Vagina (tissue), 2 donors: ENCODE data around the gene PLCB3. TPM values are rescaled to one million over a fixed set of nuclear protein-coding genes. Genes with fewer than 3 reads are reported as not detected.

ENCODE experiments used
- DNase-seq, 2 donors: peaks; one replicate each; pipeline ENCODE4 v3.0.0-alpha.2; 2017; ENCODE audit errors: extremely low spot score in 2 of 2
- H3K27ac ChIP-seq: fragments of 200-600 bp; sonication (generic); one replicate; pipeline ENCODE4 v1.5.1; 2019
- H3K27me3 ChIP-seq: fragments of 200-600 bp; sonication (generic); one replicate; pipeline ENCODE4 v1.5.1; 2019
- H3K36me3 ChIP-seq, 2 donors: fragments of 200-600 bp; sonication (generic); one replicate each; pipeline ENCODE4 v1.5.1; 2017 to 2019
- H3K4me1 ChIP-seq: fragments of 200-600 bp; sonication (generic); one replicate; pipeline ENCODE4 v1.5.1; 2019
- H3K4me3 ChIP-seq, 2 donors: fragments of 200-600 bp; sonication (generic); 1 replicate in 1 of 2; 2 replicates in 1 of 2; pipeline ENCODE4 v1.5.1; 2016 to 2019
- H3K9me3 ChIP-seq: fragments of 200-600 bp; sonication (generic); one replicate; pipeline ENCODE4 v1.5.1; 2019
- CTCF ChIP-seq, 3 experiments: fragments of 450-650 bp in 2 of 3; fragments of 200-600 bp in 1 of 3; sonication (generic) in 1 of 3; IDR thresholded peaks; one replicate each; pipeline ENCODE4 v1.5.1; 2017 to 2019; ENCODE audit warnings: antibody characterized with exemption in 3 of 3, mild to moderate bottlenecking in 2 of 3, moderate library complexity in 2 of 3
- POLR2A ChIP-seq, 2 donors: fragments of 450-650 bp; IDR thresholded peaks; one replicate each; pipeline ENCODE4 v1.6.1; 2017; ENCODE audit warnings: antibody characterized with exemption in 2 of 2, mild to moderate bottlenecking in 2 of 2, moderate library complexity in 2 of 2
- POLR2AphosphoS5 ChIP-seq, 2 donors: sonication (generic); formaldehyde crosslinking; IDR thresholded peaks; one replicate each; pipeline ENCODE4 v1.9.0; 2017; ENCODE audit warnings: antibody characterized with exemption in 2 of 2, mild to moderate bottlenecking in 2 of 2, low read depth in 1 of 2; ENCODE audit not compliant: insufficient read depth in 1 of 2
- intact Hi-C: fragments of 100-400 bp; cut with DNase I; formaldehyde crosslinking; loops from one replicate; pipeline ENCODE4 v1.15.1; 2023
- total RNA-seq: library from RNA; depleted of rRNA; stranded (reverse); fragments of >200 nt; gene quantifications from one replicate; pipeline ENCODE4 v1.2.3, GENCODE V29; 2016

The PLCB3 gene
- total RNA-seq = 33.1 TPM

GRCh38 chr11:64251016-64251752, at the start of gene PLCB3:
TSS of gene PLCB3 (plus strand) at chr11:64251530. CDS start at chr11:64251650, 120 bp downstream.
- H3K4me1 ChIP-seq = peaks cover 35% of the 10 kb centered on the region
- H3K4me3 ChIP-seq = peak within 1 kb of the TSS; percentile 85 to 88
- TF ChIP-seq CTCF (IDR thresholded peaks at IDR 0.05) (peak; percentile 30 to 87 (median 77)), POLR2AphosphoS5 (IDR thresholded peaks at IDR 0.05; ENCODE audit: insufficient read depth in 1 of 2, low read depth in 1 of 2) (no peak), POLR2A (IDR thresholded peaks at IDR 0.05) (peak in 1 of 2 donors; percentile 71)

GRCh38 chr11:64201543-64201942, 49.8 kb upstream of the PLCB3 start:
- DNase-seq = no peak
- Histone ChIP-seq H3K4me1 (peaks cover 11% of the 10 kb centered on the region), H3K27me3 (no peaks in the 10 kb centered on the region), H3K9me3 (no peaks in the 10 kb centered on the region), H3K4me3 (no peak overlapping the region), H3K36me3 (peaks cover 0 to 73% of the 10 kb centered on the region in 2 donors), H3K27ac (no peak overlapping the region)
- intact Hi-C loops = no loop called here
- TF ChIP-seq CTCF (IDR thresholded peaks at IDR 0.05) (no peak), POLR2AphosphoS5 (IDR thresholded peaks at IDR 0.05; ENCODE audit: insufficient read depth in 1 of 2, low read depth in 1 of 2) (no peak), POLR2A (IDR thresholded peaks at IDR 0.05) (no peak)

More at GRCh38 chr11:64251016-64251752, at the start of gene PLCB3:
- peaks cover 0 to 17% of the 10 kb centered on the region in 2 donors for H3K36me3 ChIP-seq
- peak within 1 kb of the TSS; percentile 78 for H3K27ac ChIP-seq
- intact Hi-C loops = no loop called here
- no peak for DNase-seq
- H3K27me3 ChIP-seq = no peaks in the 10 kb centered on the region
- no peaks in the 10 kb centered on the region for H3K9me3 ChIP-seq

DNA sequence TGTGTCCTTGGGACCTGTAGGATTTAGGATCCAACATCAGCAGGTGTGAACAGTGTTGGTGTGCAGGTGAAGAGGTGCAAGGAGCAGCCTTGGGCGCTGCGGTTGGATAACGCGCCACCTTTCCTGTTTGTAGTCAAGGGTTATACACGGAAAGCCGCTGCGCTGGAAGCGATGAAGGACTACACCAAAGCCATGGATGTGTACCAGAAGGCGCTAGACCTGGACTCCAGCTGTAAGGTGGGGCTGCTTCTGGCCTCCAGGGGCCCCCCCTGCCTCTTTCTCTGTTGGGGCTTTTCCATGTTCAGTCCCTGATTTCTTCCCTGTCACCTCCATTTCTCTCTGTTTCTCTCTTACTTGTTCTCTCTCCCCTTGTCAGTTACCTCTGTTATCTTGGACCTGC, 48.3 kb upstream of the PLCB3 start:
- H3K27me3 ChIP-seq = no peaks in the 10 kb centered on the region
- no peak overlapping the region for H3K27ac ChIP-seq
- intact Hi-C loops = no loop called here
- no peak for TF ChIP-seq CTCF (IDR thresholded peaks at IDR 0.05)
- TF ChIP-seq POLR2AphosphoS5 (IDR thresholded peaks at IDR 0.05; ENCODE audit: insufficient read depth in 1 of 2, low read depth in 1 of 2) = no peak
- no peak for TF ChIP-seq POLR2A (IDR thresholded peaks at IDR 0.05)
- H3K4me1 ChIP-seq = peaks cover 18% of the 10 kb centered on the region
- H3K9me3 ChIP-seq = no peaks in the 10 kb centered on the region
- no peak for DNase-seq
- peaks cover 0 to 59% of the 10 kb centered on the region in 2 donors for H3K36me3 ChIP-seq
- no peak overlapping the region for H3K4me3 ChIP-seq

DNA sequence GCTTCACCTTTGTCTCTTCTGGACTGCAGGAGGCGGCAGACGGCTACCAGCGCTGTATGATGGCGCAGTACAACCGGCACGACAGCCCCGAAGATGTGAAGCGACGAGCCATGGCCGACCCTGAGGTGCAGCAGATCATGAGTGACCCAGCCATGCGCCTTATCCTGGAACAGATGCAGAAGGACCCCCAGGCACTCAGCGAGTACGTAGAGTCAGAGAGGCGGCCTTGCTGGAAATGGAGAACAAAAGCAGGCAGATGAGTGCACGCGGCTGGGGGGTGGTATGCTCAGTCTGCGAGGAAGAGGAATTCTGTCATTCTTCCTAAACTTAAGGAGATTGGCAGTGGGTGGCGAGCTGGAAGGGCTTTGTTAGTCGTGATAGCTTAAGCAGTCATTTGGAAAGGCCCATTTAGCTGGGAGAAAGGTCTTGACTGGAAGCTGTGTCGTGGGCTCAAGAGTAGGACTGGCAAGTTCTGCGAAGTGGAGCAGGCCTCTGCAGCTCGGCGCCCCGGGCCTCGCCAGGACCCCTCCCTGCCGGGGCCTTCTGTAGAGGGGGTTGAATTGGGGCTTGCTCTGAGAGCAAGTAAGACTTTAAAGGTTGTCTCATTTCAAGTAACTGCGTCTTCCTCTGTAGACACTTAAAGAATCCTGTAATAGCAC, 47.8 kb upstream of the PLCB3 start:
- H3K4me1 ChIP-seq = peaks cover 23% of the 10 kb centered on the region
- H3K36me3 ChIP-seq = peaks cover 0 to 53% of the 10 kb centered on the region in 2 donors
- no peak for DNase-seq
- intact Hi-C loops = no loop called here
- no peaks in the 10 kb centered on the region for H3K27me3 ChIP-seq
- no peak for TF ChIP-seq POLR2A (IDR thresholded peaks at IDR 0.05)
- no peak for TF ChIP-seq POLR2AphosphoS5 (IDR thresholded peaks at IDR 0.05; ENCODE audit: insufficient read depth in 1 of 2, low read depth in 1 of 2)
- TF ChIP-seq CTCF (IDR thresholded peaks at IDR 0.05) = no peak
- H3K9me3 ChIP-seq = no peaks in the 10 kb centered on the region
- H3K4me3 ChIP-seq = no peak overlapping the region
- H3K27ac ChIP-seq = no peak overlapping the region

GRCh38 chr11:64204080-64204440, 47.3 kb upstream of the PLCB3 start:
- intact Hi-C loops = no loop called here
- DNase-seq = no peak
- no peaks in the 10 kb centered on the region for H3K9me3 ChIP-seq
- H3K27me3 ChIP-seq = no peaks in the 10 kb centered on the region
- H3K4me1 ChIP-seq = peaks cover 27% of the 10 kb centered on the region
- H3K27ac ChIP-seq = peak overlapping the region; percentile 36
- peaks cover 0 to 49% of the 10 kb centered on the region in 2 donors for H3K36me3 ChIP-seq
- TF ChIP-seq POLR2A (IDR thresholded peaks at IDR 0.05) (no peak), POLR2AphosphoS5 (IDR thresholded peaks at IDR 0.05; ENCODE audit: insufficient read depth in 1 of 2, low read depth in 1 of 2) (no peak), CTCF (IDR thresholded peaks at IDR 0.05) (no peak)
- no peak overlapping the region for H3K4me3 ChIP-seq
